Cerebellar nuclear complex (tissue), 1 donor: ENCODE measurements around the gene RUSF1.
"Not testable (repeated sequence)": the region's sequence is repeated elsewhere in the genome, so short reads cannot be mapped to it uniquely, and the experiment has no call there.

Source experiments
- DNase-seq, 2 experiments: peaks; one replicate each; lab custom pipeline; 2025; lab: John Stamatoyannopoulos, UW

RUSF1 gene

GRCh38 chr16:31507929-31508705 lies at the start of gene RUSF1:
Gene RUSF1 (minus strand): TSS chr16:31508391. CDS start chr16:31508373, 18 bp downstream.
- DNase-seq = peak in 1 of 2 experiments; percentile 66

GRCh38 chr16:31542763-31543162 lies 34.6 kb upstream of the RUSF1 start:
- DNase-seq = no peak

GRCh38 chr16:31539762-31540161 lies 31.6 kb upstream of the RUSF1 start:
- not testable (repeated sequence) for DNase-seq

GRCh38 chr16:31538243-31538598 lies 30.0 kb upstream of the RUSF1 start:
- not testable (repeated sequence) for DNase-seq

- DNase-seq = no peak
Observed at GRCh38 chr16:31537362-31538242, 29.4 kb upstream of the RUSF1 start.

GRCh38 chr16:31536804-31537361 lies 28.7 kb upstream of the RUSF1 start:
- no peak for DNase-seq

- DNase-seq = no peak
Observed at GRCh38 chr16:31535737-31536136, 27.5 kb upstream of the RUSF1 start.

GRCh38 chr16:31532896-31533295 lies 24.7 kb upstream of the RUSF1 start:
- no peak for DNase-seq

- no peak for DNase-seq
Observed at GRCh38 chr16:31532120-31532519, 23.9 kb upstream of the RUSF1 start.

- no peak for DNase-seq
Observed at GRCh38 chr16:31531096-31531495, 22.9 kb upstream of the RUSF1 start.

- no peak for DNase-seq
Observed at GRCh38 chr16:31530405-31530804, 22.2 kb upstream of the RUSF1 start.

GRCh38 chr16:31529937-31530312 lies 21.7 kb upstream of the RUSF1 start:
- DNase-seq = no peak

GRCh38 chr16:31529108-31529936 lies 21.1 kb upstream of the RUSF1 start:
- DNase-seq = no peak

GRCh38 chr16:31528523-31529107 lies 20.4 kb upstream of the RUSF1 start:
- DNase-seq = no peak

GRCh38 chr16:31527734-31528274 lies 19.6 kb upstream of the RUSF1 start, which contains the start of gene AHSP:
Gene AHSP (plus strand): TSS chr16:31527900. CDS start chr16:31528140, 240 bp downstream.
- DNase-seq = no peak

- DNase-seq = no peak
Observed at GRCh38 chr16:31525113-31525512, 16.9 kb upstream of the RUSF1 start.

GRCh38 chr16:31523768-31524167 lies 15.6 kb upstream of the RUSF1 start:
- not testable (repeated sequence) for DNase-seq

GRCh38 chr16:31522071-31522470 lies 13.9 kb upstream of the RUSF1 start:
- no peak for DNase-seq

GRCh38 chr16:31521368-31521767 lies 13.2 kb upstream of the RUSF1 start:
- no peak for DNase-seq

GRCh38 chr16:31519759-31520431 lies 11.7 kb upstream of the RUSF1 start:
- DNase-seq = no peak
